ENCODE measurements around the gene COMMD9.

COMMD9 gene

DNA sequence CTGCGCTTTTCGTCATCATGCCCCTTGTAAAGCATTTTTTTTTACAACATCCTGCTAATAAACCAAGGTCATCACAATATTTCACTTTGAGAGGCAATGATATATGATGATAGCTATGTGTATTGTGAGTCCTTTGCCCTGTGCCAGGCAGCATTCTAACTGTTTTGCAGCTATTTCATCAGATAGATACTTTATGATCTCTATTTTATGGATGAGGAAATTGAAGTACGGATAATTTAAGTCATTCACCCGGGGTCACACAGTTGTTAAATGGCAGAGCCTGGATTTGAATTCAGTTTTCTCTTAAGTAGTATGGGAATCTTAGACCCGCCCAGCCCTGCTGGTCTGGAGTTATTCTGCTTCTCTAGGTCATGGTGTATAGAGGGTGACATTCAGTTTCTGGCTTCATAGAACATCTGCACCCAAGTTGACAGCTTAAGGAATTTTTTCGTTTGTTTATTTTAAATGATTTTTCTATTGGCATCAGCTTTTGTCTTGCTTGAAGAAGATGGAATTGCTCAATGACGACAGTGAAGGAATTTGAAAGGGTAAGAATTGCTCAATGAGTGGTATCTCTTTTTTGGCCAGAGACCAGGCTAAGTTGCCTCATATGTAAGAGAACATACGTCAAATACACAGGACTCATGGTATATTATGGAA lies 7.8 kb upstream of the COMMD9 start:
- DNase-seq (ENCODE audit: low read depth), result no peak

GRCh38 chr11:36295926-36296325 lies 6.7 kb upstream of the COMMD9 start, which contains the start of gene PRR5L:
PRR5L (plus strand) TSS chr11:36296288; CDS start chr11:36401122, 104,834 bp downstream.
- no peak for DNase-seq (ENCODE audit: low read depth)

DNA sequence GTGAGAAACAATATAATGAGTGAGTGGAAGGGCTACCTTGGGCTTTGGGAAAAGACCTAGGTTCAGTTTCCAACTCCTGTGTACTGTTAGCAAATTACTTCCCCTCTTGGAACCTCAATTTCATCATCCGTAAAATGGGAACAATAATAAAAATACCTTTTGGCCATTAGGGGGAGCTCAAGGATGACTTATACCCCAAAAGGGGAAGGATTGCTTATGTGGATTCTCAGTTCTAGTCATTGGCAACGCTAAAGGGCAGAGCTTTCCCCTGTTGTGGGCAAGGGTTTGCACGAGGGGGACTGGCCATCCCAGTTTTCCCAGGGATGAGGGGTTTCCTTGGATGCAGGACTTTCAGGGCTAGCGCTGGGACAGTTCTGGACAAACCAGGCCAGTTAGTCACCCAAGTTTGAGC lies 3.1 kb upstream of the COMMD9 start:
- no peak for DNase-seq (ENCODE audit: low read depth)

DNA sequence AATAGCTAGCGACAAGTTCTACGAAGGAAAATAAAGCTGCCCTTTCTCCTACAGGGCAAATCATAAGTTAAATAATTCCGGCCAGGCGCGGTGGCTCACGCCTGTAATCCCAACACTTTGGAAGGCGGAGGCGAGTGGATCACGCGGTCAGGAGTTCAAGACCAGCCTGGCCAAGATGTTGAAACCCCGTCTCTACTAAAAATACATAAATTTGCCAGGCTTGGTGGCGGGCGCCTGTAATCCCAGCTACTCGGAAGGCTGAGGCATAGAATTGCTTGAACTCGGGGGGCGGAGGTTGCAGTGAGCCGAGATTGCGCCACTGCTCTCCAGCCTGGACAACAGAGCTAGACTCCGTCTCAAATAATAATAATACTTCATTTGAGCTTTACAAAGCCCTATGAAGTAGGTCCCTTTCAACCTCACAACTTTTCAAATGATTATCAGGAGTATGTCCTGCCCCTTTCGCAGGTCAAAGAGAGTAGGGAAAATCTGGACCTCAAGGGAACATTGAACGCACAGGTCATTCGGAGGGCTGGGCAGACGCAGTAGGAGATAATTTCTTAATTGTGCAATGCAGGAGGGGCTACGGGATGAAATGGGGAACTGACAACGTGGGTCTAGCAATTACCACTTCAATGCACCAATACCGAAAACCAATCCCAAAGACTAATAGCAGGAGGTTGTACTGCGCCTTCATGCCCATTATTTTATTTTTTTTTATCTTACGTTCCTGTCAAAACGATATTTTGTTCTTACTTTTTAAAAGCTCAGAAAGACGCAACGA lies 590 bp downstream of the COMMD9 start:
- DNase-seq (ENCODE audit: low read depth), result no peak

GRCh38 chr11:36282926-36283325 lies 6.3 kb downstream of the COMMD9 start:
- DNase-seq (ENCODE audit: low read depth), result no peak

DNA sequence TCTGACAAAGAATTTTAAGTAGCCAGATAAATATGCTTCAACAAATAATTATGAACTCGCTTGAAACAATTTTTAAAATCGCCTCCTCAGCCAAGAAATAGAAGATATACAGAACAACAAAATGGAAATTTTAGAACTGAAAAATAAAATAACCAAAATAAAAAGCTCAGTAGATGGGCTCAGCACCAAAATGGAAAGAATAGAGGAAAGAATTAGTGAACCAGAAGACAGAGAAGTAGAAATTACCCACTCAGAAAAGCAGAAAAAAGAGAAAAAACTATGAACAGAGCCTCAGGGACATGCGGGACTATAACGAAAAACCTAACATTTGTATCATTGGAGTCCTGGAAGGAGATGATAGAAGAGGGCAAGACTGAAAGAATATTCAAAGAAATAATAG lies 7.4 kb downstream of the COMMD9 start:
- DNase-seq (ENCODE audit: low read depth), result no peak

DNA sequence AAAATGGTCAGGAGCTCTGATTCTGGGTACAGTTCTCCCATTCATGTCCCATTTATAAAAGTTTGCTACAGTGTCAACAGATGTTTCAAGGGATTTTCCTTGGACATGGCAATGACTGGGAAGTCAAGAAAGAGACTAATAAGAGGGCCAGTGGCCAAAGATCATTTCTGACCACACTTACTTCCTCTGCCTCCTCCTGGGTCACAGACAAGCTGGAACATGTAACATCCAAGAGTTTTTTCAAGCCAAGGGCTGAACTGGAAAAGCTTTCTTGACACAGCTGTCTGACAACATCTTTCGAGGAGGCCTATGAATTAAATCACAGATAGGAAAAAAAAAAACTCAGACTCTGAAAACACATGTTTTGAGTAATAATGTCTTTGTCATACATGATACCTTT lies 8.7 kb downstream of the COMMD9 start:
- no peak for DNase-seq (ENCODE audit: low read depth)

DNA sequence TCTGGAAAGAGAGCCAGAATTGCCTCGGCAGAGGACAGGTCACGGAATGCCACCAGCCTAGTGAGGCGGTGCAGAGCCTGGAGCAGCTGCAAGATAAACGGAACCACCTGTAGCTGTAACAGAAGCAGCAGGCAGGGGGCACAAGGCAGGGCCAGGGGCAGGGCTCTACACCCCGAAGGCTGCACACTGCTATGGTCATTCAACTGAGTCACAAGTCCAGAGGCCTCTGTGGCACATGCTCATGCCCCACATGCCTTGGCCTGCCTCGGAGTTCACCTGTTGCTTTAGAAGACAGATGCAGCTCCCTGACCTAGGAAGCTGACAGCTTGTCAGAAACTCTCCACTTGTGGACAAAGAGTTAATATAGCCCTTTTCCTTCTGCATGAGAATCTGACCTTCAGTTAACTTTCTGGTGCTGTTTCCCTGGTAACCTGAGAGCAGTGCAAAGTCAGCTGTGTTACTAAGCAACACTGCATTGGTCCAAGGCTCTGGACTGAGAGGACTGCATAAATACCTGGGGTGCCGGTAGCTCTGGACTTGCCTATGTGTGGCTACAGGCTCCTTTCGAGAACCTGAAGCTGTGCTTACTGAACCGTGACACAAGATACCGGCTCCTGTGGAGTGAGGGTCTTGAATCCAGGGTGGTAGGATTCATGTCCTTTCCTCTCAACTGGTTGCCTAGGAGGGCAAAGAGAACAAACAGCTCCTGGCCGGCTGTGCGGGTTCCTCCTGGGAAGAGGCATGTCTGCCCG lies 10.5 kb downstream of the COMMD9 start:
- no peak for DNase-seq (ENCODE audit: low read depth)

GRCh38 chr11:36274414-36274813 lies 14.8 kb downstream of the COMMD9 start:
- DNase-seq (ENCODE audit: low read depth), result no peak

- no peak for DNase-seq (ENCODE audit: low read depth)
These were observed 16.1 kb downstream of the COMMD9 start for GRCh38 chr11:36273110-36273509.

- DNase-seq (ENCODE audit: low read depth), result no peak
These were observed 17.3 kb downstream of the COMMD9 start for GRCh38 chr11:36271794-36272407.

DNA sequence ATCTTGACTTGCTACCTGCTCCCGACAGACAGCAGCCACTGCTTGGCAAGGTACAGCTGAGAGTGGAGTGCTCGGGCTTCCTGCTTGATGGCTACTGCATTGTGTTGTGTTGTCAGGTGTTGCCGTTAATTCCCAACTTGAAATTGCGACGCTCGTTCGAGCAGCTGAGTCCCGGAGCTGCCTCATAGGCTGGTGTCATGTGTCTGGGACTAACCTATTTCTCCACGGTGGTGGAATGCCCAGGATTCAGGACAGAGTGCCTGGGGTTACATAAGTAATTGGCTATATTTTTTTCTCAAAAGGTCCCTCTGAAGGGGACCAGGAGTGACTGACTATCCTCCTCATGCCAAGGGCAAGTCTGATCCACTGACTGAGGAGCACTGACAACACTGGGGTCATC lies 18.5 kb downstream of the COMMD9 start:
- DNase-seq (ENCODE audit: low read depth), result no peak

GRCh38 chr11:36268337-36268985 lies 20.8 kb downstream of the COMMD9 start:
- DNase-seq (ENCODE audit: low read depth), result no peak

- DNase-seq (ENCODE audit: low read depth), result no peak
These were observed 22.5 kb downstream of the COMMD9 start for GRCh38 chr11:36266767-36267166.

- peak; percentile 14 for DNase-seq (ENCODE audit: low read depth)
These were observed 23.2 kb downstream of the COMMD9 start for GRCh38 chr11:36265793-36266628.

DNA sequence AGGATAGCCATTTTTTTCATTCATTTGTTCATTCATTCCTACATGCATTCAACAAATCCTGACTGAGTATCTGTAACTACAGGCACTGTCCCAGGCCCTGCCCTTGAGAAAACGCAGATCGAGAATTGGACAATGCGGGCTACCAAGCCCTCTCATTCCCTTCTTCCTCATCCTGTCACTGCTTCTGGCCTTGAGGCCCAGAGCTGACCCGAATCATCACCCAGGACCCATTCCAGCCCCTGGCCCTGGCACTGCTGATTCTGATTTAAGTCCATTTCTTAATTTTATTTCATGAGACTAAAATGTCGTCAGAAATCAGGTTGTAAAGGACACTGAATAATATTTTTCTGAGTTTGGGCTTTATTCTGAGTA lies 24.3 kb downstream of the COMMD9 start:
- DNase-seq (ENCODE audit: low read depth), result no peak

DNA sequence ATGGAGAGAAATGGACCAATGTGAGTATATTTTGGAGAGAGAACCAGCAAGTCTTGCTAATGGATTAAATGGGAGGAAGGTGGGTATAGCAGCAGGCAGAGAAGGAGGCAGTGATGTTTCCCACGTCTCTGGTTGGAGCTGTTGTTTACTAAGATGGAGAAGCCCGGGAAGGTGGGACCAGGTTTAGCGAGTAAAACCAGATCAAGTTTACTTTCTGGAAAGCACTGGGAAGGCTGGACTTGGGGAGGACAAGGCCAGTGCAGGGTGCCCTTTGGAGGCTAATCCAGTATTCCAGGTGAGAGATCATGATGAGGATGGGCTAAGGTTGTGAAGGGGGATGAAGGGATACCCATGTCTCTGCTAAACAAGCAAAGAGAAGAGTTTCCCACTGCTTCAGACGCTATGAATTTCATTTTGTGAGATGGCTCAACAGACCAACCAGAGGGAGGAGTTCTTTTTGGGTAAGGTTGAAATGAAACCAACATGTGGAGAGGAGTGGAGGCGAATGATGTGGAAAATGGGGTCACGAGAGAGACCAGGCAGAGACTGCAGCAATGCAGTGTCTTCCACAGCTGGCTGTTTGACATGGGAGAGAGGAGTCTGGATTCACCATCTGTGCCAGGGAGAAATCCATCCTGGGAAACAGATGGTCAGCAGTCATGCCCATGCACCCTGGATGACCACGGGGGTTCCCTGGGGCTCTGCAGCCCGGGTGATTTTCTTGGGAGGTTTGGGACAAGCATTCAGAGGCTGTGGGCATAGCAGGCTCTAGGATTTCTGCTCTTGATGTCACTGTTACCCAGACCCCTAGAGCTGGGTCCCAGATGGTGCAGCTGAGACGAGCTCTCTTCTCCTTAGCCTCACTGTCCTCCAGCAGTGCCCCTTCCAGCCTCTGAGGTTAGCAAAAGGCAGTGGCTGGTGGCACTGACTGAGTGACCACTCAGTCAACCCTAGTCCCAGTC lies 24.9 kb downstream of the COMMD9 start:
- DNase-seq (ENCODE audit: low read depth), result no peak

- no peak for DNase-seq (ENCODE audit: low read depth)
These were observed 28.1 kb downstream of the COMMD9 start for GRCh38 chr11:36261094-36261493.

GRCh38 chr11:36258730-36259360 lies 30.4 kb downstream of the COMMD9 start:
- no peak for DNase-seq (ENCODE audit: low read depth)

Data from stimulated activated CD8-positive, alpha-beta memory T cell treated with anti-CD3 and anti-CD28 coated beads, Interleukin-12 subunit alpha, Interleukin-12 subunit beta, amount 100 ng/mL, for 4 hours (primary cell).